ENCODE measurements around the gene C1QTNF5.
A peak's percentile ranks its signal among the peaks of the same experiment; 100 is the strongest.

C1QTNF5 gene

GRCh38 chr11:119338965-119339588, 1.6 kb downstream of the C1QTNF5 start:
- no peak overlapping the region for H3K18ac ChIP-seq (ENCODE audit: low read length)
- H3K79me1 ChIP-seq (ENCODE audit: low read length) = peaks cover 10% of the 10 kb centered on the region
- peak overlapping the region; percentile 57 for H3K4me3 ChIP-seq (ENCODE audit: low read depth, low read length)
- H3K4me1 ChIP-seq (ENCODE audit: control insufficient read depth in 1 of 2, insufficient read depth in 2 of 2, low read length in 2 of 2) = peaks cover 31 to 41% of the 10 kb centered on the region in 2 experiments
- H4K8ac ChIP-seq (ENCODE audit: low read depth, low read length) = no peak overlapping the region
- WGBS (ENCODE audit: extremely low coverage, insufficient coverage, insufficient read length) = no CpG with 5 or more reads among the region's 11 CpGs
- peak overlapping the region; percentile 1 for H2AK5ac ChIP-seq (ENCODE audit: low read length)
- no peak for DNase-seq
- H2BK120ac ChIP-seq (ENCODE audit: insufficient read depth, low read length, poor library complexity) = no peak overlapping the region
- H3K36me3 ChIP-seq (ENCODE audit: control insufficient read depth in 1 of 2, insufficient read depth in 2 of 2, low read length in 2 of 2) = peaks cover 11 to 12% of the 10 kb centered on the region in 2 experiments
- no peak overlapping the region for H2AFZ ChIP-seq (ENCODE audit: insufficient read depth, low read length, poor library complexity)
- H3K14ac ChIP-seq (ENCODE audit: low read length) = no peak overlapping the region
- H3K79me2 ChIP-seq (ENCODE audit: control insufficient read depth, insufficient read depth, low read length, poor library complexity) = peaks cover 9% of the 10 kb centered on the region
- peak overlapping the region; percentile 25 for H4K91ac ChIP-seq (ENCODE audit: low read depth, low read length)
- H3K27me3 ChIP-seq (ENCODE audit: insufficient read depth, low read length) = peaks cover 26% of the 10 kb centered on the region
- no peak overlapping the region for H3K27ac ChIP-seq (ENCODE audit: low read depth, low read length)
- peak overlapping the region; percentile 79 for H3K4me2 ChIP-seq (ENCODE audit: low read length)
- no peak overlapping the region for H3K23ac ChIP-seq (ENCODE audit: low read length)
- H2BK5ac ChIP-seq (ENCODE audit: low read depth, low read length, poor library complexity) = no peak overlapping the region
- H3K9ac ChIP-seq (ENCODE audit: low read length) = no peak overlapping the region
- peaks cover 2% of the 10 kb centered on the region for H3K9me3 ChIP-seq (ENCODE audit: insufficient read depth, low read depth, low read length)
- H3K4ac ChIP-seq (ENCODE audit: low read depth, low read length) = no peak overlapping the region
- no peak overlapping the region for H2BK12ac ChIP-seq (ENCODE audit: low read length)
- H4K12ac ChIP-seq (ENCODE audit: low read depth, low read length) = no peak overlapping the region

- no peak overlapping the region for H3K4me3 ChIP-seq (ENCODE audit: low read depth, low read length)
- H4K91ac ChIP-seq (ENCODE audit: low read depth, low read length) = no peak overlapping the region
- H3K9me3 ChIP-seq (ENCODE audit: insufficient read depth, low read depth, low read length) = peaks cover 2% of the 10 kb centered on the region
- H3K4ac ChIP-seq (ENCODE audit: low read depth, low read length) = no peak overlapping the region
- peaks cover 13% of the 10 kb centered on the region for H3K79me1 ChIP-seq (ENCODE audit: low read length)
- no peak overlapping the region for H2BK120ac ChIP-seq (ENCODE audit: insufficient read depth, low read length, poor library complexity)
- no peak overlapping the region for H3K23ac ChIP-seq (ENCODE audit: low read length)
- no peak overlapping the region for H3K14ac ChIP-seq (ENCODE audit: low read length)
- H3K36me3 ChIP-seq (ENCODE audit: control insufficient read depth in 1 of 2, insufficient read depth in 2 of 2, low read length in 2 of 2) = peaks cover 11 to 12% of the 10 kb centered on the region in 2 experiments
- peaks cover 26% of the 10 kb centered on the region for H3K27me3 ChIP-seq (ENCODE audit: insufficient read depth, low read length)
- no peak overlapping the region for H2BK5ac ChIP-seq (ENCODE audit: low read depth, low read length, poor library complexity)
- H2BK12ac ChIP-seq (ENCODE audit: low read length) = no peak overlapping the region
- peak overlapping the region; percentile 86 for H3K27ac ChIP-seq (ENCODE audit: low read depth, low read length)
- H4K8ac ChIP-seq (ENCODE audit: low read depth, low read length) = peak overlapping the region; percentile 68
- H3K18ac ChIP-seq (ENCODE audit: low read length) = no peak overlapping the region
- H4K12ac ChIP-seq (ENCODE audit: low read depth, low read length) = no peak overlapping the region
- H3K79me2 ChIP-seq (ENCODE audit: control insufficient read depth, insufficient read depth, low read length, poor library complexity) = peaks cover 9% of the 10 kb centered on the region
- H3K9ac ChIP-seq (ENCODE audit: low read length) = no peak overlapping the region
- no CpG with 5 or more reads among the region's 17 CpGs for WGBS (ENCODE audit: extremely low coverage, insufficient coverage, insufficient read length)
- DNase-seq = peak in 1 of 2 donors; percentile 87
- H3K4me1 ChIP-seq (ENCODE audit: control insufficient read depth in 1 of 2, insufficient read depth in 2 of 2, low read length in 2 of 2) = peaks cover 31 to 41% of the 10 kb centered on the region in 2 experiments
- no peak overlapping the region for H2AK5ac ChIP-seq (ENCODE audit: low read length)
- peak overlapping the region; percentile 57 for H3K4me2 ChIP-seq (ENCODE audit: low read length)
- H2AFZ ChIP-seq (ENCODE audit: insufficient read depth, low read length, poor library complexity) = no peak overlapping the region
Measured at GRCh38 chr11:119338318-119338890, 2.3 kb downstream of the C1QTNF5 start.

GRCh38 chr11:119337581-119338317, 2.9 kb downstream of the C1QTNF5 start:
- H2BK120ac ChIP-seq (ENCODE audit: insufficient read depth, low read length, poor library complexity) = peak overlapping the region; percentile 54
- peak overlapping the region; percentile 21 for H3K4ac ChIP-seq (ENCODE audit: low read depth, low read length)
- no peak overlapping the region for H3K4me3 ChIP-seq (ENCODE audit: low read depth, low read length)
- H3K4me2 ChIP-seq (ENCODE audit: low read length) = peak overlapping the region; percentile 57
- no peak for DNase-seq
- WGBS (ENCODE audit: extremely low coverage, insufficient coverage, insufficient read length) = no CpG with 5 or more reads among the region's 9 CpGs
- peak overlapping the region; percentile 68 for H4K91ac ChIP-seq (ENCODE audit: low read depth, low read length)
- peaks cover 9% of the 10 kb centered on the region for H3K79me2 ChIP-seq (ENCODE audit: control insufficient read depth, insufficient read depth, low read length, poor library complexity)
- no peak overlapping the region for H3K23ac ChIP-seq (ENCODE audit: low read length)
- H3K9me3 ChIP-seq (ENCODE audit: insufficient read depth, low read depth, low read length) = peaks cover 2% of the 10 kb centered on the region
- H3K79me1 ChIP-seq (ENCODE audit: low read length) = peaks cover 13% of the 10 kb centered on the region
- peak overlapping the region; percentile 51 for H3K14ac ChIP-seq (ENCODE audit: low read length)
- H3K27ac ChIP-seq (ENCODE audit: low read depth, low read length) = peak overlapping the region; percentile 86
- no peak overlapping the region for H2AK5ac ChIP-seq (ENCODE audit: low read length)
- H3K4me1 ChIP-seq (ENCODE audit: control insufficient read depth in 1 of 2, insufficient read depth in 2 of 2, low read length in 2 of 2) = peaks cover 31 to 41% of the 10 kb centered on the region in 2 experiments
- no peak overlapping the region for H2BK12ac ChIP-seq (ENCODE audit: low read length)
- H3K18ac ChIP-seq (ENCODE audit: low read length) = peak overlapping the region; percentile 69
- H4K12ac ChIP-seq (ENCODE audit: low read depth, low read length) = peak overlapping the region; percentile 56
- H3K36me3 ChIP-seq (ENCODE audit: control insufficient read depth in 1 of 2, insufficient read depth in 2 of 2, low read length in 2 of 2) = peaks cover 11 to 12% of the 10 kb centered on the region in 2 experiments
- H3K27me3 ChIP-seq (ENCODE audit: insufficient read depth, low read length) = peaks cover 26% of the 10 kb centered on the region
- H3K9ac ChIP-seq (ENCODE audit: low read length) = peak overlapping the region; percentile 25
- peak overlapping the region; percentile 52 for H2BK5ac ChIP-seq (ENCODE audit: low read depth, low read length, poor library complexity)
- H2AFZ ChIP-seq (ENCODE audit: insufficient read depth, low read length, poor library complexity) = peak overlapping the region; percentile 32
- H4K8ac ChIP-seq (ENCODE audit: low read depth, low read length) = peak overlapping the region; percentile 73

GRCh38 chr11:119336744-119337469, 3.8 kb downstream of the C1QTNF5 start:
- Histone ChIP-seq H3K18ac (ENCODE audit: low read length) (no peak overlapping the region), H3K79me1 (ENCODE audit: low read length) (peaks cover 13% of the 10 kb centered on the region), H3K23ac (ENCODE audit: low read length) (no peak overlapping the region), H4K12ac (ENCODE audit: low read depth, low read length) (peak overlapping the region; percentile 19), H3K9ac (ENCODE audit: low read length) (peak overlapping the region; percentile 13), H4K91ac (ENCODE audit: low read depth, low read length) (no peak overlapping the region), H3K4me2 (ENCODE audit: low read length) (peak overlapping the region; percentile 52), H3K27ac (ENCODE audit: low read depth, low read length) (peak overlapping the region; percentile 86), H3K79me2 (ENCODE audit: control insufficient read depth, insufficient read depth, low read length, poor library complexity) (peaks cover 9% of the 10 kb centered on the region), H3K4me1 (ENCODE audit: control insufficient read depth in 1 of 2, insufficient read depth in 2 of 2, low read length in 2 of 2) (peaks cover 31 to 41% of the 10 kb centered on the region in 2 experiments), H3K36me3 (ENCODE audit: control insufficient read depth in 1 of 2, insufficient read depth in 2 of 2, low read length in 2 of 2) (peaks cover 11 to 12% of the 10 kb centered on the region in 2 experiments), H2BK12ac (ENCODE audit: low read length) (no peak overlapping the region), H3K4ac (ENCODE audit: low read depth, low read length) (no peak overlapping the region), H4K8ac (ENCODE audit: low read depth, low read length) (no peak overlapping the region), H3K14ac (ENCODE audit: low read length) (no peak overlapping the region), H3K4me3 (ENCODE audit: low read depth, low read length) (no peak overlapping the region), H3K9me3 (ENCODE audit: insufficient read depth, low read depth, low read length) (peaks cover 2% of the 10 kb centered on the region), H2BK5ac (ENCODE audit: low read depth, low read length, poor library complexity) (no peak overlapping the region), H3K27me3 (ENCODE audit: insufficient read depth, low read length) (peaks cover 26% of the 10 kb centered on the region), H2AFZ (ENCODE audit: insufficient read depth, low read length, poor library complexity) (no peak overlapping the region), H2AK5ac (ENCODE audit: low read length) (no peak overlapping the region), H2BK120ac (ENCODE audit: insufficient read depth, low read length, poor library complexity) (no peak overlapping the region)
- no CpG with 5 or more reads among the region's 9 CpGs for WGBS (ENCODE audit: extremely low coverage, insufficient coverage, insufficient read length)
- no peak for DNase-seq
